HG02884 (cell line): Measurements from ENCODE around the gene FAM98C.
"Not testable (repeated sequence)": the region's sequence is repeated elsewhere in the genome, so short reads cannot be mapped to it uniquely, and the experiment has no call there.

Experiments
- ATAC-seq: cut with Tn5 transposase; IDR thresholded peaks from one replicate; pipeline ENCODE4 v1.9.1; 2021; ENCODE audit warnings: mild to moderate bottlenecking, moderate library complexity; ENCODE audit not compliant: unreplicated experiment

Gene FAM98C

GRCh38 chr19:38402967-38403674 lies at the start of gene FAM98C:
FAM98C (plus strand) TSS chr19:38403093; CDS start chr19:38403154, 61 bp downstream.
- ATAC-seq: peak; percentile 89

GRCh38 chr19:38355728-38356725 lies 46.9 kb upstream of the FAM98C start:
- ATAC-seq: no peak

GRCh38 chr19:38358071-38358470 lies 44.8 kb upstream of the FAM98C start:
- no peak for ATAC-seq

- ATAC-seq: no peak
Measured at GRCh38 chr19:38359242-38360021, 43.5 kb upstream of the FAM98C start.

GRCh38 chr19:38360351-38360750 lies 42.5 kb upstream of the FAM98C start:
- no peak for ATAC-seq

- no peak for ATAC-seq
Measured at GRCh38 chr19:38360839-38361631, 41.9 kb upstream of the FAM98C start.

- peak; percentile 48 for ATAC-seq
Measured at GRCh38 chr19:38361633-38362075, 41.2 kb upstream of the FAM98C start.

- ATAC-seq: peak; percentile 33
Measured at GRCh38 chr19:38362076-38362945, 40.6 kb upstream of the FAM98C start.

- not testable (repeated sequence) for ATAC-seq
Measured at GRCh38 chr19:38362946-38363688, 39.8 kb upstream of the FAM98C start.

- no peak for ATAC-seq
Measured at GRCh38 chr19:38367041-38367440, 35.9 kb upstream of the FAM98C start.

GRCh38 chr19:38369584-38369983 lies 33.3 kb upstream of the FAM98C start:
- ATAC-seq: no peak

- no peak for ATAC-seq
Measured at GRCh38 chr19:38370299-38370698, 32.6 kb upstream of the FAM98C start.

- ATAC-seq: no peak
Measured at GRCh38 chr19:38371081-38371480, 31.8 kb upstream of the FAM98C start.

- no peak for ATAC-seq
Measured at GRCh38 chr19:38373907-38374331, 29.0 kb upstream of the FAM98C start.

GRCh38 chr19:38374332-38375097 lies 28.4 kb upstream of the FAM98C start, which contains the start of gene PSMD8:
PSMD8 (plus strand) TSS chr19:38374571; CDS start chr19:38374602, 31 bp downstream.
- ATAC-seq: peak; percentile 89

GRCh38 chr19:38375098-38375493 lies 27.8 kb upstream of the FAM98C start:
- no peak for ATAC-seq

- no peak for ATAC-seq
Measured at GRCh38 chr19:38375748-38376147, 27.1 kb upstream of the FAM98C start.

- ATAC-seq: no peak
Measured at GRCh38 chr19:38376576-38376975, 26.3 kb upstream of the FAM98C start.
